ENCODE data around the gene SORCS2.

Gene SORCS2

GRCh38 chr4:7770224-7771050 is 578.1 kb downstream of the SORCS2 start:
- ATAC-seq (no peak), DNase-seq (ENCODE audit: low spot score in 2 of 2) (no peak)
- Mint-ChIP-seq H3K4me3 (no peak overlapping the region), H3K9me3 (no peaks in the 10 kb centered on the region), H3K4me1 (peaks cover 36% of the 10 kb centered on the region), H3K36me3 (peaks cover 62% of the 10 kb centered on the region), H3K27ac (peak overlapping the region; percentile 41)

- ATAC-seq (peak; percentile 65), DNase-seq (ENCODE audit: low spot score in 2 of 2) (no peak)
- Mint-ChIP-seq H3K27ac (peak overlapping the region; percentile 41), H3K36me3 (peaks cover 65% of the 10 kb centered on the region), H3K4me3 (no peak overlapping the region), H3K9me3 (no peaks in the 10 kb centered on the region), H3K4me1 (peaks cover 34% of the 10 kb centered on the region)
These were observed 578.7 kb downstream of the SORCS2 start for GRCh38 chr4:7771056-7771455.

GRCh38 chr4:7771541-7772507 is 579.5 kb downstream of the SORCS2 start:
- no peak overlapping the region for H3K4me3 Mint-ChIP-seq
- DNase-seq (ENCODE audit: low spot score in 2 of 2) (no peak), ATAC-seq (peak; percentile 46)
- H3K9me3 Mint-ChIP-seq: no peaks in the 10 kb centered on the region
- H3K27ac Mint-ChIP-seq: peak overlapping the region; percentile 41
- H3K36me3 Mint-ChIP-seq: peaks cover 72% of the 10 kb centered on the region
- peaks cover 34% of the 10 kb centered on the region for H3K4me1 Mint-ChIP-seq

- DNase-seq (ENCODE audit: low spot score in 2 of 2) (no peak), ATAC-seq (no peak)
- no peaks in the 10 kb centered on the region for H3K9me3 Mint-ChIP-seq
- peak overlapping the region; percentile 82 for H3K27ac Mint-ChIP-seq
- peaks cover 34% of the 10 kb centered on the region for H3K4me1 Mint-ChIP-seq
- no peak overlapping the region for H3K4me3 Mint-ChIP-seq
- H3K36me3 Mint-ChIP-seq: peaks cover 79% of the 10 kb centered on the region
These were observed 580.5 kb downstream of the SORCS2 start for GRCh38 chr4:7772711-7773385.

GRCh38 chr4:7773401-7774180 is 581.3 kb downstream of the SORCS2 start:
- Mint-ChIP-seq H3K4me1 (peaks cover 39% of the 10 kb centered on the region), H3K36me3 (peaks cover 79% of the 10 kb centered on the region), H3K9me3 (no peaks in the 10 kb centered on the region), H3K4me3 (no peak overlapping the region), H3K27ac (peak overlapping the region; percentile 82)
- ATAC-seq (no peak), DNase-seq (ENCODE audit: low spot score in 2 of 2) (no peak)

- ATAC-seq (no peak), DNase-seq (ENCODE audit: low spot score in 2 of 2) (no peak)
- no peaks in the 10 kb centered on the region for H3K9me3 Mint-ChIP-seq
- peaks cover 75% of the 10 kb centered on the region for H3K36me3 Mint-ChIP-seq
- no peak overlapping the region for H3K27ac Mint-ChIP-seq
- H3K4me1 Mint-ChIP-seq: peaks cover 43% of the 10 kb centered on the region
- H3K4me3 Mint-ChIP-seq: no peak overlapping the region
These were observed 582.3 kb downstream of the SORCS2 start for GRCh38 chr4:7774301-7775294.

GRCh38 chr4:7775396-7775795 is 583.1 kb downstream of the SORCS2 start:
- Mint-ChIP-seq H3K4me1 (peaks cover 35% of the 10 kb centered on the region), H3K4me3 (no peak overlapping the region), H3K27ac (no peak overlapping the region), H3K36me3 (peaks cover 72% of the 10 kb centered on the region), H3K9me3 (no peaks in the 10 kb centered on the region)
- ATAC-seq: no peak
- no peak for DNase-seq (ENCODE audit: low spot score in 2 of 2)

- ATAC-seq: no peak
- Mint-ChIP-seq H3K4me1 (peaks cover 33% of the 10 kb centered on the region), H3K9me3 (no peaks in the 10 kb centered on the region), H3K4me3 (no peak overlapping the region), H3K36me3 (peaks cover 74% of the 10 kb centered on the region), H3K27ac (no peak overlapping the region)
- DNase-seq (ENCODE audit: low spot score in 2 of 2): no peak
These were observed 584.8 kb downstream of the SORCS2 start for GRCh38 chr4:7777017-7777710.

GRCh38 chr4:7777871-7778509 is 585.7 kb downstream of the SORCS2 start:
- H3K36me3 Mint-ChIP-seq: peaks cover 66% of the 10 kb centered on the region
- DNase-seq (ENCODE audit: low spot score in 2 of 2): no peak

GRCh38 chr4:7778510-7779431 is 586.4 kb downstream of the SORCS2 start:
- no peak overlapping the region for H3K4me3 Mint-ChIP-seq
- peaks cover 33% of the 10 kb centered on the region for H3K4me1 Mint-ChIP-seq
- H3K36me3 Mint-ChIP-seq: peaks cover 63% of the 10 kb centered on the region
- DNase-seq (ENCODE audit: low spot score in 2 of 2): no peak
- no peaks in the 10 kb centered on the region for H3K9me3 Mint-ChIP-seq
- ATAC-seq: no peak
- H3K27ac Mint-ChIP-seq: no peak overlapping the region

More at GRCh38 chr4:7777871-7778509, 585.7 kb downstream of the SORCS2 start:
- H3K4me3 Mint-ChIP-seq: no peak overlapping the region
- ATAC-seq: no peak
- H3K27ac Mint-ChIP-seq: peak overlapping the region; percentile 62
- peaks cover 32% of the 10 kb centered on the region for H3K4me1 Mint-ChIP-seq
- H3K9me3 Mint-ChIP-seq: no peaks in the 10 kb centered on the region

- H3K36me3 Mint-ChIP-seq: peaks cover 58% of the 10 kb centered on the region
- peaks cover 35% of the 10 kb centered on the region for H3K4me1 Mint-ChIP-seq
- H3K4me3 Mint-ChIP-seq: no peak overlapping the region
- no peak for ATAC-seq
- H3K27ac Mint-ChIP-seq: peak overlapping the region; percentile 48
- no peak for DNase-seq (ENCODE audit: low spot score in 2 of 2)
- H3K9me3 Mint-ChIP-seq: no peaks in the 10 kb centered on the region
These were observed 587.1 kb downstream of the SORCS2 start for GRCh38 chr4:7779432-7779768.

- Mint-ChIP-seq H3K9me3 (no peaks in the 10 kb centered on the region), H3K4me3 (no peak overlapping the region), H3K27ac (peak overlapping the region; percentile 65), H3K36me3 (peaks cover 44% of the 10 kb centered on the region), H3K4me1 (peaks cover 35% of the 10 kb centered on the region)
- DNase-seq (ENCODE audit: low spot score in 2 of 2) (no peak), ATAC-seq (no peak)
These were observed 588.5 kb downstream of the SORCS2 start for GRCh38 chr4:7780751-7781348.
